Right hindlimb (tissue), 1 donor: Measurements from ENCODE around the gene OTP.
"Not testable (repeated sequence)": the region's sequence is repeated elsewhere in the genome, so short reads cannot be mapped to it uniquely, and the experiment has no call there.

Source experiments
- DNase-seq: peaks from one replicate; pipeline ENCODE4 v3.0.0-alpha.2; 2018

The OTP gene

DNA sequence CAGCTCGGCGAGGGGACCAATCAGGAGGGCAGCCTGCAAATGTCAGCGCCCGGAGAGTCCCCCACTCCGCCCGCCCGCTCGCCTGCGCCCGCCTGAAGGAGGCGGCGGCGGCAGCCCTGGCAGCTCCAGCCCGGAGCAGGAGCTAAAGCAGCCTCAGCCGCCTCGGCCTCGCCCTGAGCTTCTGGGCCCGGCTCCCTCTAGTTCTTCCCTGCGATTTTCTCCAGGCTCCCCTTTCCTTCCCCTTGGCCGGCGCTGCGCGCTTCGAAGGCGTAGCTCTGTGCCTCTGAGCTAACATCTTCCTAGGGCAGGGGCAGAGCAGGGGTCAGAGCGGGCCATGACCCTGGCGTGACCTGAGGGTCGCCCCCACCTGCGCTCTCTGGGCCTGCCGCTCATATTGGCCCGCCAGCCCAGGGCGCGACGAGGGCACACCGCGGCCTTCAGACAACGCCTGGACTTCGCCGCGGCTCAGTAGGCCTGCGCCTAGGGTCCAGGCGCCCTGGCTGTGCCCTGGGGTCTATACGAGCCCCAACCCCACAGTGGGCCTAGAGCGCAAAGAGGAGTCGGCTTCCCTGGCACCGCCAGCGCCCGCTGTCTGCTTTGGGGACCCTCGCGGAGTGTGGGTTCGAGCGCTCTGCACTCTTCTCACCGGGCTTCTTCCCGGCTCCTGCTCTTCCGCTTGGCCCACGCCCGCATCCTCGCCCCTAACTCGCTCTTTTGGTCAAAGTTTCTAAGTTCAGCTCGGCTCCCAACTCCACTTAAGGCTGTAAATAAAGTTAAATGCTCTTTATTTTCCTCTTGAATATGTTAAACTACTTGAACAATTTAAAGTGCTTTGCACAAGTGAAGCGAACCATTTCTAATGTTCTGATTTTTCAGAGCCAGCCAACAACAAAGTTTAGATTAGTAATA, 504 bp upstream of the OTP start:
- DNase-seq: peak; percentile 39

DNA sequence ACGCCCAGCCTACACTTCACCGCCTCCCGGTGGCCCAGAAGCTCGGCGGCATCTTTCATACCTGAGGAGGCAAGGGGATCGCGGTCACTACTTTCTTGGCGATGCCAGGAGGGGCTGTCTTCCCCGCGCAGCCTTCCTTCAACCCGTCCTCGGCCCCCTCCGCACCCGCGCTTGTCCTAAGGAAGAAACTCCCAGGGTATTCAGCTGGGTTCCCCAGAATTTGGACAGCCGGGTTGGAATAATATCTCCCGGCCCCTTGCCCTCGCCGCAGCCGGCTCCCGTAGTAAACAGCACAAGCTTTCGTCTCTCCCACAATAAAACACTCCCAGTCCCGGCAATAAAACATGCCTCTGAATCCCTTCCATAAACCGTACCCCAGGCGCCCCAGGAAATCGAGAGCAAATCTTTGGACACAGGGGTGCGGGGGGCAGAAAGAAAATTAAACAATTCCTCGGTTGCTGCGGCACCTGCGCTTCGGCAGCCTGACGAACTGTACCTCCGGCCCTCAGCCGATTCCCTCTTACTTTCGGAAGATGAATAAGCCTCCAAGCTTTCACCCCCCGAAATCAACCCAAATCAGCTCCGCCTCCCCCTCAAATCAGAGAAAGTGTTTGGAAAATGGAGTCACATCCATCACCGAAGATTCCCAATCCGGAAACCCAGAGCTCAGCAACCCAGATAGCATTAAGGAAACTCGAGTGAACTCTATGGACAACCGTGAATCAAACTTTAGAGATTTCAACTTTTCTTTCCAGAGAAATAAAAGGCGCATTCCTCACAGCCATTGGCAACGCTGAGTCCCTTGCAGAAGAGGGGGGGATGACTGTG, 1.1 kb downstream of the OTP start:
- DNase-seq: no peak

DNA sequence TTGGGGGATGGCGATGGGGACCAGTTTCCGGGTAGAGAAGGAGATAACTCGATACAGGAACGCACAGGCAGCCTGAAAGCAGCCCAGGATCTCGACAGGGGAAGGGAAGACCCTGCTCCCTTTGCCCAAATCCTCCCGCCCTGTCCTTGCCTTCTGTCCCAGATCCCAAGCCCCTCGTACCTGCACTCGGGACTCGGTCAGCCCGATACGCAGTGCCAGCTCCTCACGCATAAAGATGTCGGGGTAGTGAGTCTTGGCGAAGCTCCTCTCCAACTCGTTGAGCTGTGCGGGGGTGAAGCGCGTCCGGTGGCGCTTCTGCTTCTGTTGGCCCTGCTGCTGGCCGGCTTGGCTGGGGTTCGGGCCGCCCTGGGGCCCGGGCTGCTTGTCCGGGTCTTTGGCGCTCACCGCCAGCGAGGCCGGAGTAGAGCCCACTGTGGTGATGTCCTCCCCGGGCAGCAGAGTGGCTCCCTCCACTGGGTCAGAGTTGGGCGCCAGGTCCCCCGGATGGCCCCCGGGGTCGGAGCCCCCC, 1.8 kb downstream of the OTP start:
- DNase-seq: no peak

DNA sequence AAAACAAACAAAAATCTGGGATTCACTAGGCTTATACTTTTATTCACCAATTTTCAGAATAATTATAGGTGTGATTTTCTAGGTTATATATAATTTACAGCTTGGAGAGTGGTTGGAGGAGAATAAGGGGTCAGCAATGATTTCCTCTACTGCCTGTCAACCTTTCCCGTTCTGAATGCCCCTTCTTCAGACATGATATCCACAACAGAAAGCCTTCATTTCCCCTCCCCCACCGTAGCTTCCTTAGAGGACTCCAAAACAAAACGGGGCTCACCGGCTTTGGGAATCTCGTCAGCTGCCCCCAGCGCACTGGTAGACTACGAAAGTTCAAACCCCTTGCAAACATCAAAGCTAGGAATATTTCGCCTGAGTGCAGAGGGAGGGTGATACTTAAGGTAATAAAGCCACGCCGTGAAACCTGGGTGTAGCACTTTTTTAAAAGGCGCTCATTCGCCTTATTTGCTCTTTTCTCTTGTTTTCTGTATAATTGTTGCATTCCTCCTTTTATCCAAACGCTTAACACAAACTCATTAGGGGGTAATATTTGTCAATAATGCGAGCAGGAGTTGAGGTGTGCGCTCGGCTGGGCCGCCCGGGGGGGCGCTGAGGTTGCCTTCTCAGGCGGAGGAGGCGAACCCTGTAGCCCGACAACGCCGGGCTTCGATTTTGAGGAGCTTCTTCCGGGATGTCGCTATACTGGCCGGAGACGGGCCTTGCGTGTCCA, 2.4 kb downstream of the OTP start:
- no peak for DNase-seq

DNA sequence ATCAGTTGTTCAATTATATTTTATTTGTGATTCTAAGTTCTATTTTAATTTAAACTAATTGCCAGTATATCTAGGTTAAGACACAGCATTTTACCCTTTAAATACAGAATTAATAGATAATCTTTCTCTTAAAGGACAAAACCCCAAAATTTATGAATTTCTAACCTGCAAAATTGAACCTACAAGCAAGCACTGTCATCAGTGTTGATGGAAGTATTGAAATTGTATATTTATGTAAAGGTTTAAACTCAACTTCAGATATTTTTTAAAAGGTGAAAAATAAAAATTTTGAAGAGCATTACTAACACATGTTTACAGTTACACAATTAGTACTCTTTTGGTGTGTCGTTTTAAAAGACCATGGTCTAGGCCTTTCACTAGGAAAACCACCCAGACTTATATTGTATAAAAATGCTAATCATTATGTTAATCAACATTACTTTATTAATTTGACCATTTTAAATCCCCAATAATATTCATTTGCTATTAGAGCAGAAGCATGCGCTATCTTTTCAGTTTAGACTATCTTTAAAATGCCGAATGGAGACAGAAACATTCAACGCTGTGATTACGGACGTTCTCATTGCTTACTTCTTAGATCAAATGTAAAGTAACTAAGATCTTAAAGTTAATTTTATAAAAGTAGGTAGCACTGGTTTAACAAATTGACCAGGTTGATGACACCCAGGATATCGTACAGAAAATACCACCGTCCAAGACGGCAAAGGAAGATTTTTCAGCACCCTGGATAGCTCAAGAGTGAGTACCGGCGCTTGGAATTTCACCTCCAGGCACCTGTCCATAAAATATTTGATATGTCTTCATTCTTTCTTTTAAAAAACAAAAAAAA, 3.2 kb downstream of the OTP start:
- no peak for DNase-seq

DNA sequence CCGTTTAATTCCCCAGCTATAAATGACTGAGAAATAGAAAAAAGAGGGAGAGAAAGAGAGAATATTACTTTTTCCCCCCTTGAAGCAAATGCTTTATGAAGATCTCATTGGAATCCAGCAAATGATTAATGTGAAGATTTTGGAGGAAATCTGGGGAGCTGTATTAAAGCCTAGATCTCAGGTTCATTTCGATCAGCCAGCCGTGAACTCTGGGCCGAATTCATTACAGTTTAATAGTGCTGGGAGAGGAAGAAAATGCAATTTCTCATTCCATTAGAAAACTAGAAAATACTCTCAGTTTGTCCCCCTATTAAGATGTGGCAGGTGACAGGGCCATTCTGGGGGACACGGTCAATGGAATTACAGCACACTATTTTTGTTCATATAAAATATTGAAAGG, 4.8 kb downstream of the OTP start:
- DNase-seq: no peak

DNA sequence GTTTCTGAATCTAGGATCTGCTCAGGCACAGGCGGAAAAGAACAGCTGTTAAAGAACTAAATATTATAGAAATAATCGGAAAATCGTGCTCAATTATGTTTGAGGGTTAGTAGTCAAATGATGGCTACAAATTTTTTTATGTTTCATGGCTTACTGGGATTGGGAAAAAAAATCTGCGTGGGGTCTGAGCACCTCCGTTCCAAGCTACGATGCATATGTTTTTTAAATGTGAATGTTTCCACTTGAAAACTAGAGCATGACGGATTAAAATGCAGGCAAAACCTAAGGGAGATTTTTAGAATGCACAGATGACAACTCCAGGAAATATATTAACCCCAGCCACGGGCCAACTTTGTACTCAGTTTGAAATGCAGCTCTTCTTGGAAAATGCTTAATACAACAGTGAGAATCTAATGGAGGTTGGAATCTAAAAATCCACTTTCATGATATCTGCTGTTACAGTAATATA, 5.3 kb downstream of the OTP start:
- DNase-seq: no peak

DNA sequence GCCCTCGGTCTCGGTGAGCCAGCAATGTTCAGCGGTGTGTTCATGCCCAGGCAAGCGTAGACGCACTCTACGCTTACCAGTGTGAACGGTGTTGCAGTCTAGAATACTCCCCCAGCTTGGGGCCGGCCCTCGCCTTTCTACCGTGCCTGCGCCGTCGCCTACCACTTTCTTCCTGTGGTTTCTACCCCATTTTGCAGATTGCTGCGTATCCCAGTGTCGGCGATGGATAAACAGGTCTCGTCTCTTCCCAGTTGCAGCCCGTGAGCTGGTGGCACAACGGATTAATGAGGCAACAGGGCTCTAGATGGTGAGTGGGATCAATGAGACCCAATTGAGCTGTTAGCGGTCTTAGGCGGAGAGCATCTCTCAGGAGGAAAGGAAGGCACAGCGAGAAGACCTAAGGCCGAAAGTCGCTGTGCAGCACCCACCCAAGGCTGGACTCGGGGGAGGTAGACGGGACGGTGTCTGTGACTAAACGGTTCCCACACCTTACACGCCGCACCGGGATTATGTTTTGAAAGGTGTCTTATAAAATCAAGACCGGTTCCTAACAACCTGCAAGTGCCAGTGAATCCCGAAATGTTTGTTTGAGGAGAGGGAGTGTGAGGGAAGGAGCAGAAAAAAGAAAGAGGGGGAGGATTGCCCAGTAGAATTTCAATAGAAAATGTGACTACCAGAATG, 5.8 kb downstream of the OTP start:
- DNase-seq: no peak

DNA sequence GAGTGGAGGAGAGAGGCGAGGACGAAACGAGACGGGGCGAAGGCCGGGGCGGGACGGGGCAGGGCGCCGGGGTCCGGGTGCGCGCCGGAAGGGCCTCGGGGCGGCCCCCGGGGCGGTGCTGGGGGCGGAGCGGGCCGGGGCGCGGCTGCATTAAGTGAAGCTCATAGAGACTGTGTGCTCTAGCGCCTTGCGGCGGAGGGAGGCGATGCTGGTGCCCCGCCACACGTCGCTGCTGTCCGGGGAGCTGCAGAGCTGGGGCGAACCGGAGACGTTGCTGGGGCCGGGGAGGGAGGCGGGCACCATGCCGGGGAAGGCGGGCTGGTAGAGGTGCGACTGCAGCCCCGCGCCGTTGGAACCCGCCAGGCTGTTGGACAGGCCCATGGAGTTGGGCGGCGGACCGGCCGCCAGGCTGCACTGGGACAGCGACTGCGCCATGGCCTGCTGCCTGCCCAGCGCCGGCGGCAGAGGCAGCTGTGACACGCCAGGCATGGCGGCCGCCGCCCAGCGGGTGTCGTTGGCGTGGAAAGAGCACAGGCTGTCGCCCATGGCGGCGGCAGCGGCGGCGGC, 8.3 kb downstream of the OTP start:
- peak; percentile 60 for DNase-seq

DNA sequence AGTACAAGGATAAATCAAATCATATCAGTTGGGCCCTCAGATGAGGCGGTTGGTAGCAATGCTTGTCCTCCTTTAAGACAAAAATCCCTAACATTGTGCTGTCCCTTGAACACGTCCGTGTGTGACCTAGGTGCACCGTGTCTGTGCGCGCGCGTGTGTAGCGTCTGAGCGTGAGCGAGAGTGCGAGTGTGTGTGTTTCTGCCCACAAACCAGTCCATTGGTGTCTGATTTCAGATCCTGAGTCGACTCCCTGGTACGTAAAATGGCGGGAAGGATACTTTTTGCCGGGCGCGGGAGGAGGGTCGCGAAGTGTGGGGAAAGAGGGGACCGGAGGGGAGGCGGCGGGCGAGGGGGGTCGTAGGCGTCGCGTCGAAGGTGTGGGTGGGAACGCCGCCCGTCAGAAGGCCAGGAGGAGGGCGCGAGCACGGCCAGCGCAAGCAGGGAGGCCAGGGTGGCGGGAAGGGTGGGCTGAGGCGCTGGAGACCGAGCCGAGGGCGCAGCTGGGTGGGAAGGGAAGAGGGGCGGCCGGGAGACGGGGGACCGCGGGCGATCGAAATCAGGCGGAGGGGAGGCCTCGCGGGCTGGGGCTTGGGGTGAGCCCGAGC, 8.9 kb downstream of the OTP start:
- peak; percentile 31 for DNase-seq

DNA sequence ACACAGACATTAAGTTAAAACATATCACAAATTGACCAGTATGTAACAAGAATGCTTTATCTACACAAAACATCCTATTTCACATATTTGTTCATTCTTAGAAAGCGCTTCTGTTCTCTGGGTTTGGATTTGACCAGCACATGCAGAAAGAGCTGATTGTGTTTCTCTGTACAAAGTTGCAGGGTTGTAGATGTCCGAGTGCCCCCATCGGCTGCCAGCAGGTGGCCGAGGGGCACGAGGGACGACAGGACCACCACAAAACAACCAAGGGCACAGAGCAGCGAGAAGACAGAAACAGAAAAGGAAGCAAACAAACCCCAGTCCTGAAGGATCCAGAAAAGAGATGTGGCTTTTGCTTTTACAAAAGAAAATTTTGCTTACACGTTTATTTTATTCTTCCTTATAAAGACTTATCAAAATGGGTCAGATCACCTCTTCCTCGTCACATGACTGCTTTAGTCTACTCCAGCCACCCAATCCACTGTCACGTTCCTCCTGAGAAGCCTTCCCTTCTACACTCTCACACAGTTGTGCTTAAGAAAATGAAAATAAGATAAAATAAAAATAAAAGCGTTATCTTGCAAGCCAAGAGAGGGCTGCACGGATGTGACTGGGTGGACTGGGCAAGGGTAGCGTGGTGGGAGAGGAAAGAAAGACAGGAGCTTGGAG, 9.5 kb downstream of the OTP start:
- no peak for DNase-seq

DNA sequence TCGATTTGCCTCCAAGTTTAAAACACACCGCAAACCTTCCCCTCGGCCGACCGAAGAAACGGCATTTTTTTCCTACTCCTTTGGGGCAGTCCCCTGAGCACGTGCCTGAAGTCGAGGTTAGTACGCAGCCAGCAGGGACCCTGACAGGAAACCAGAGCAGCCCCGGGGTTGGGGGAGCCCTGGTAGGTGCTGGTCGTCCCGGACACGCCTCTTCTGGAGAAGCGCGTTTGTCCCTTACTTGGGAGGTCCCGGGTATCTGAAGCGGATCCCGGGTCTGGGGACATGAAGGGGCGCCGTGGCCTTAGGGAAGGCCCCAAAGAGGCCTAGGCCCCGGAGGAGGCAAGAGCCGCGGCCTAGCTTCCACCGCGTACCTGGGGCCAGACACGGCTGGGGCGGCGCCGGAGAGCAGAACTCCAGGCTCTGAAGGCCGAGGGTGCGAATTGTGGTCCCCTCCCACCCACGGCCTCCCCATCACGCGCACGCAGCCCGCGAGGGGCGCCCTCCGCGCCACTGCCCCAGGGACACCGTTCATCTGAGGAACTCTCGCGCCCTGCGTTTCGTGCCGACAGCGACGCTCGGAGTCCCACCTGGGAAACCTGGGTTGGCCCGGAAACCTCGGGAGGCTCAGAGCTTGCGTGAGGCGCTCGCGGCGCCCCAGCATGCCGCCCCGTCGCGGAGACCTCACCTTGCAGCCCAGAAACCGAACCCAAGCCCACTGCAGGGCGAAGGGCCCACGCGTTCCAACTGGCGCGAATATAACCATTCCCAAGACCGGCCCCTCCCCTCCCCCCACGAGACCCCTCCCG, 10.4 kb downstream of the OTP start:
- no peak for DNase-seq

DNA sequence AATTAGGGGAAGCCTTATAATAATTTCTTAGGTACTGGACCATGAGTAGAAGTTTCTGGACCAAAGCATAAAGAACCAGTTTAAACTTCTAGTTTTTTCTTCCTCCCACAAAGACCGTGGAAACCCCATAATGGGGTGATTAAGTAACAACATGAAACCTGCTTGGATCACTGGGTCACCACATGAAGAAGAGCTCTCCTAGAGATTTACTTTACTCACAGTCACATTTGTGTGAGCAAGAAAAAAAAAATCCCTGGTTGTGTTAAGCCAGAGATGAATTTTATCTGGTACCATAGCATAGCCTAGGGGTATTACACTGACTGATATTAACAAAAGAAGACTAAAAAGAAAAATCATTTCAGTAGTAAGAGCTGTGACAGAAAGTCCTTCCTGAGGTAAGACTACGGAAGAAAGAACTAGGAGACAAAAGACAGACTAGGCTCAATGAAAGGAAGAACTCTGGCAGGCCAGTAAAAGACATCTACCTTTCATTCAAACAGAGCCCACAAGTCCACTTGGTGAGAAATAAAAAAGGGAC, 15.2 kb downstream of the OTP start:
- no peak for DNase-seq

DNA sequence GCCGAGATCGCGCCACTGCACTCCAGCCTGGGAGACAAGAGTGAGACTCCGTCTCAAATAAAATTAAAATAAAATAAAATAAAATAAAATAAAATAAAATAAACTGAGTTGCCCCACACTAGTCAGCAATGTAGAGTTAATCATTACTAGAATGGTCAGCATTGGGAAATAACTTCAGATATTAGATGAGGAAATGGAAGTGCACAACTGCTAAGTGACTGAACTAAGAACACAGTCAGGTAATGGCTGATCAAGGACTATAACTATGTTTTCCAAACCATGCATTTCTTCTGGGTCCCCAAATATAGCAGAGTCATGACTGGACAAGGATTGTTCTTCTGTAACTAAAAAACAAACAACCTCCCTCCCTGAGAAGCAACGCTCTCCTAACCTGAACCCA, 17.1 kb downstream of the OTP start:
- no peak for DNase-seq

DNA sequence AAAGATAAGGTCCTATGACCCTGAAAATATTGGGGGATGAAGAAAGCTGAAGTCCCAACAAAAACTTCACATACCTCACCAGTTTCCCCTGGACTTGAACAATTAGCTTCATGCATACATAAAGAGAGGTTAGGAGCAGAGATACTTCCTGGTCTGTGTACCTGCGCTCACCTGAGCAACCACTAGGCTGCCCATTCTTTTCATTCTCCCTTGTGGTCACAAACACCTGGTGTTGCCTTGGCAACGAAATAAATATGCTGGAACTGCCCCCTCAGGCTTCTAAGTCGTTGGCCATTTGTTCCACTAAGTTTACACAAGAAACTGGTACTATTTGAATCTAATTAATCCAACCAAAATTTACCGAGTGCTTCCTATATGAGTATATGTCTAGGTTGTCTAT, 18.1 kb downstream of the OTP start:
- DNase-seq: no peak

DNA sequence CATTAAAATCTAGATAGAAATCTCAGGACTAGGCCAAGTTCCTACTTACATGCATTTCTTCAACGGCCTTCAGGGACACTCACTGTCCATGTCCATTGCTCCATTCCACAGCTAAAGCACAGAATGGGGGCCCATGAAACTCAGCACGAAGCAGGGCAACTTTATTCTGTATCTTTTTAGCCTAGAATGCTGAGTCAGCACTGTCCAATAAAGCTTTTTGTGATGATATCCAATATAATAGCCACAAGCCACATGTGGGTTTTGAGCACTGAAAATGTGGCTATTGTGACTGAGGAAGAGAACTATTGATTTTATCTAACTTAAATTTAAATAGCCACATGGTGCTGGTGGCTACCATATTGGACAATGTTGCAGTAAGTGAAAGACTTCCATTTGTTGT, 21.6 kb downstream of the OTP start:
- no peak for DNase-seq

DNA sequence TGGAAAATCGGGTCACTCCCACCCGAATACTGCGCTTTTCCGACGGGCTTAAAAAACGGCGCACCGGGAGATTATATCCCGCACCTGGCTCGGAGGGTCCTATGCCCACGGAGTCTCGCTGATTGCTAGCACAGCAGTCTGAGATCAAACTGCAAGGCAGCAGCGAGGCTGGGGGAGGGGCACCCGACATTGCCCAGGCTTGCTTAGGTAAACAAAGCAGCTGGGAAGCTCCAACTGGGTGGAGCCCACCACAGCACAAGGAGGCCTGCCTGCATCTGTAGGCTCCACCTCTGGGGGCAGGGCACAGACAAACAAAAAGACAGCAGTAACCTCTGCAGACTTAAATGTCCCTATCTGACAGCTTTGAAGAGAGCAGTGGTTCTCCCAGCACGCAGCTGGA, 29.6 kb downstream of the OTP start:
- DNase-seq: not testable (repeated sequence)

DNA sequence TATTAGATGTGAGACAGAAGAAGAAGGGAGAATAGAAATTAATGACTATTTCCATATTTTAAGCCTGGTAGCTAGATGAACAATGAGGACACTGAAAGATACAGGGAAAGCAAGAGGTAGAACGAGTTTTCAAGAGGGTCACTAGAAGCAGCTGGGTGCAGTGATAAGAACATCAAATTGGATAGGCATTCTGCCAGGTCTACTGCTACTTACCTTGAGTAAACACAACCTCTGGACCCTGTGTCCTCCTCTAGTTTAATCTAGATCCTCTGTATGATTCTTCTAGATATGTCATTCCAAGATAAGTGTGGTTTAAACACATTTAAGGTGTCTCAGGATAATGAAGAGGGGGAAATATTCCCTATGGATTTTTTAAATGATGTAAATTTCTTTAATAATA, 31.2 kb downstream of the OTP start:
- no peak for DNase-seq

DNA sequence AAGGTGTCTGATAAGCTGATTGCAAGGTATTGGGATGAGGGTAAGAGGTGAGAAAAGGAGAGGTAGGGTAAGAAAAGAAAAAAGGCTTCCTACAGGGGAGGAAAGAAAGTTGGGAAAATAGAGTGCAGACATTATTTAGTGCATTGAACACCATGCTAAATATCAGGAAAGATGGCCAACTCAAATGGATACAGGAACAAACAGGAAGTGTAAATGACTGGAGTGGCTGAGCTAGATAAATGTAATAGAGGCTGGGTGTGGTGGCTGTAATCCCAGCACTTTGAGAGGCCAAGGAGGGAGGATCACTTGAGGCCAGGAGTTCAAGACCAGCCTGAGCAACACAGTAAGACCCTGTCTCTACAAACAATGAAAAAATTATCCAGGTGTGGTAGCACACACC, 32.2 kb downstream of the OTP start:
- DNase-seq: no peak
